HepG2 (cell line): ENCODE data around the gene STAT5A. TPM values are rescaled to one million over a fixed set of nuclear protein-coding genes. Genes with fewer than 3 reads are reported as not detected.

Experiments
- ATF5 ChIP-seq: sonication (generic); formaldehyde crosslinking; IDR thresholded peaks from 2 replicates; pipeline ENCODE4 v1.4.0; 2020; ENCODE audit warnings: mild to moderate bottlenecking, low read depth, missing genetic modification reagents
- CERS6 ChIP-seq: sonication (generic); formaldehyde crosslinking; IDR thresholded peaks from 2 replicates; pipeline ENCODE4 v1.5.0; 2020; ENCODE audit warnings: missing genetic modification reagents
- HOXA5 ChIP-seq: sonication (generic); formaldehyde crosslinking; IDR thresholded peaks from 2 replicates; pipeline ENCODE4 v1.4.0; 2020; ENCODE audit warnings: missing genetic modification reagents
- ISL2 ChIP-seq: sonication (generic); formaldehyde crosslinking; IDR thresholded peaks from 2 replicates; pipeline ENCODE4 v1.5.0; 2020; ENCODE audit warnings: missing genetic modification reagents
- KLF13 ChIP-seq: sonication (generic); formaldehyde crosslinking; IDR thresholded peaks from 2 replicates; pipeline ENCODE4 v1.4.0; 2020; ENCODE audit warnings: mild to moderate bottlenecking, missing genetic modification reagents
- RXRB ChIP-seq: IDR thresholded peaks from 2 replicates; pipeline ENCODE4 v1.6.1; 2016; ENCODE audit warnings: borderline replicate concordance, missing genetic modification reagents, missing compliant biosample characterization
- SP140L ChIP-seq: sonication (generic); formaldehyde crosslinking; IDR thresholded peaks from 2 replicates; pipeline ENCODE4 v1.4.0; 2020; ENCODE audit warnings: missing genetic modification reagents, borderline replicate concordance
- ZNF18 ChIP-seq: sonication (generic); formaldehyde crosslinking; IDR thresholded peaks from 2 replicates; pipeline ENCODE4 v1.8.0; 2022; ENCODE audit warnings: mild to moderate bottlenecking, missing genetic modification reagents; ENCODE audit not compliant: insufficient replicate concordance
- ZNF282 ChIP-seq: fragments of 450-650 bp; IDR thresholded peaks from 2 replicates; pipeline ENCODE4 v1.6.1; 2018; ENCODE audit not compliant: partially characterized antibody
- ZNF318 ChIP-seq: sonication (generic); formaldehyde crosslinking; IDR thresholded peaks from 2 replicates; pipeline ENCODE4 v1.4.0; 2020; ENCODE audit warnings: mild to moderate bottlenecking, missing genetic modification reagents
- ZNF331 ChIP-seq: sonication (generic); formaldehyde crosslinking; IDR thresholded peaks from 2 replicates; pipeline ENCODE4 v1.4.0; 2020; ENCODE audit warnings: missing genetic modification reagents
- ZNF574 ChIP-seq: sonication (generic); formaldehyde crosslinking; IDR thresholded peaks from 2 replicates; pipeline ENCODE4 v1.4.0; 2020; ENCODE audit warnings: missing genetic modification reagents
- ZNF678 ChIP-seq: sonication (generic); formaldehyde crosslinking; IDR thresholded peaks from 2 replicates; pipeline ENCODE4 v1.4.0; 2020; ENCODE audit warnings: mild to moderate bottlenecking, missing genetic modification reagents
- ZNF746 ChIP-seq: sonication (generic); formaldehyde crosslinking; IDR thresholded peaks from 2 replicates; pipeline ENCODE4 v1.8.0; 2022; ENCODE audit warnings: mild to moderate bottlenecking, missing genetic modification reagents
- polyA plus RNA-seq, 8 experiments: library from polyadenylated mRNA; depleted of rRNA in 3 of 8; stranded (reverse) in 7 of 8; unstranded in 1 of 8; fragments of >200 nt; fragmentation: Illumina TruSeq in 4 of 8; extraction: Trizol in 4 of 8; gene quantifications; 2 replicates each; pipeline versions ENCODE4 v1.2.1 to v1.2.3, GENCODE V29; 2011 to 2016; ENCODE audit warnings: low read depth in 4 of 8, missing spikeins in 1 of 8, mixed read lengths in 1 of 8; ENCODE audit not compliant: insufficient read depth in 1 of 8
- total RNA-seq, 5 experiments: library from RNA; depleted of rRNA; stranded (reverse); fragments of >200 nt; fragmentation: Illumina TruSeq; extraction: Trizol; gene quantifications; 2 replicates each; pipeline ENCODE4 v1.2.3, GENCODE V29; 2016; ENCODE audit warnings: low read depth in 1 of 5

STAT5A gene
- total and polyA plus RNA-seq, 2 of the 13 experiments (the other 11 are each of a cell fraction or from before 2014, with no cell fraction given) = 1.4 to 4.1 TPM

GRCh38 chr17:42322382-42323267 is 34.3 kb downstream of the STAT5A start (continued):
- TF ChIP-seq KLF13 (CRISPR knock-in tag) = no peak
- TF ChIP-seq RXRB = peak; percentile 75
- TF ChIP-seq ZNF746 = no peak
- TF ChIP-seq ISL2 = peak; percentile 48; the same call in 1 of the 2 replicates
- TF ChIP-seq ZNF18 (CRISPR knock-in tag) = no peak
- TF ChIP-seq HOXA5 (CRISPR knock-in tag) = peak; percentile 43; the same call in 1 of the 2 replicates
- peak; percentile 80 for TF ChIP-seq ZNF331
- TF ChIP-seq ZNF282 = no peak
- no peak for TF ChIP-seq ZNF318 (CRISPR knock-in tag)
- no peak for TF ChIP-seq SP140L (CRISPR knock-in tag)
- no peak for TF ChIP-seq ZNF678
- peak; percentile 60; the same call in 1 of the 2 replicates for TF ChIP-seq ZNF574
- no peak for TF ChIP-seq ATF5
- TF ChIP-seq CERS6 (CRISPR knock-in tag) = no peak
